Peyer's patch (tissue), 4 donors: Measurements from ENCODE around the gene TMEM117. TPM values are rescaled to one million over a fixed set of nuclear protein-coding genes. Genes with fewer than 3 reads are reported as not detected.

ENCODE experiments used
- DNase-seq, 3 donors: peaks; one replicate each; pipeline ENCODE4 v3.0.0-alpha.2; 2017 to 2019
- H3K27ac ChIP-seq, 4 donors: fragments of 200-600 bp; sonication (generic); one replicate each; pipeline ENCODE4 v1.5.1; 2016 to 2019
- H3K27me3 ChIP-seq, 2 donors: fragments of 200-600 bp; sonication (generic); one replicate each; pipeline ENCODE4 v1.5.1; 2019
- H3K36me3 ChIP-seq, 3 donors: fragments of 200-600 bp; sonication (generic); one replicate each; pipeline ENCODE4 v1.5.1; 2016 to 2019
- H3K4me1 ChIP-seq, 4 donors: fragments of 200-600 bp; sonication (generic); one replicate each; pipeline ENCODE4 v1.5.1; 2016 to 2019
- H3K4me3 ChIP-seq, 4 donors: fragments of 200-600 bp; sonication (generic); 1 replicate in 3 of 4; 2 replicates in 1 of 4; pipeline ENCODE4 v1.5.1; 2016 to 2019; ENCODE audit warnings: mild to moderate bottlenecking in 1 of 4
- H3K9me3 ChIP-seq, 4 donors: fragments of 200-600 bp; sonication (generic); one replicate each; pipeline ENCODE4 v1.5.1; 2016 to 2019; ENCODE audit warnings: mild to moderate bottlenecking in 1 of 4
- POLR2A ChIP-seq, 2 donors: fragments of 450-650 bp; IDR thresholded peaks; one replicate each; pipeline ENCODE4 v1.5.1; 2017; ENCODE audit warnings: antibody characterized with exemption in 2 of 2, mild to moderate bottlenecking in 2 of 2, moderate library complexity in 2 of 2
- total RNA-seq, 4 donors: library from RNA; depleted of rRNA; stranded (reverse); fragments of >200 nt; gene quantifications; one replicate each; pipeline ENCODE4 v1.1.0, GENCODE V29; 2016
- TF ChIP-seq, protein P1 (sequence below), 6 experiments: fragments of 450-650 bp in 4 of 6; fragments of 200-600 bp in 2 of 6; sonication (generic) in 1 of 6; IDR thresholded peaks; one replicate each; pipeline ENCODE4 v1.5.1; 2017 to 2019; ENCODE audit warnings: antibody characterized with exemption in 6 of 6, mild to moderate bottlenecking in 3 of 6, moderate library complexity in 1 of 6

TMEM117 gene
- total RNA-seq, 4 donors from 2014 or later = 10.7 to 60.1 (median 51.9) TPM

DNA sequence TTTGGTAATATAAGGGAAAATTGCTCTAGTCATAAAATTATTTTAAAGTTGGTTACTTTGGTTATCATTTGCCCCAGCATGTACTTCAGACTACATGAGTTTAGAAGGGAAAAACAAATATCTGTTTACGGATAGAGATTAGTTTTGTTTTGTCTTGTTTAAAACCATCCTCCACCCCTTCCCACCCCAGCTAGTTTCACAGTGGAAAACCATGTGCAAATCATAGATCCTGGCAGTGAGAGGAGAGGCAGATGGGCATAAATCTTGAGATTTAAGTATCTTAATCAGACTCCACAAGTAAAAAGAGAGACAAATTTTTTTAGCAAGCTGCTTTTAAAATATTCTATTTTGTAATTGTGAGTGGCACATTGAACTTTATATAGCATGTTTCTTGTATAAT, 424.7 kb downstream of the TMEM117 start:
- no peak overlapping the region for H3K27ac ChIP-seq
- no peak for DNase-seq
- no peaks in the 10 kb centered on the region for H3K9me3 ChIP-seq
- no peaks in the 10 kb centered on the region for H3K4me1 ChIP-seq
- TF ChIP-seq, protein P1, sequence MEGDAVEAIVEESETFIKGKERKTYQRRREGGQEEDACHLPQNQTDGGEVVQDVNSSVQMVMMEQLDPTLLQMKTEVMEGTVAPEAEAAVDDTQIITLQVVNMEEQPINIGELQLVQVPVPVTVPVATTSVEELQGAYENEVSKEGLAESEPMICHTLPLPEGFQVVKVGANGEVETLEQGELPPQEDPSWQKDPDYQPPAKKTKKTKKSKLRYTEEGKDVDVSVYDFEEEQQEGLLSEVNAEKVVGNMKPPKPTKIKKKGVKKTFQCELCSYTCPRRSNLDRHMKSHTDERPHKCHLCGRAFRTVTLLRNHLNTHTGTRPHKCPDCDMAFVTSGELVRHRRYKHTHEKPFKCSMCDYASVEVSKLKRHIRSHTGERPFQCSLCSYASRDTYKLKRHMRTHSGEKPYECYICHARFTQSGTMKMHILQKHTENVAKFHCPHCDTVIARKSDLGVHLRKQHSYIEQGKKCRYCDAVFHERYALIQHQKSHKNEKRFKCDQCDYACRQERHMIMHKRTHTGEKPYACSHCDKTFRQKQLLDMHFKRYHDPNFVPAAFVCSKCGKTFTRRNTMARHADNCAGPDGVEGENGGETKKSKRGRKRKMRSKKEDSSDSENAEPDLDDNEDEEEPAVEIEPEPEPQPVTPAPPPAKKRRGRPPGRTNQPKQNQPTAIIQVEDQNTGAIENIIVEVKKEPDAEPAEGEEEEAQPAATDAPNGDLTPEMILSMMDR (IDR thresholded peaks at IDR 0.05) = no peak
- no peak for TF ChIP-seq POLR2A (IDR thresholded peaks at IDR 0.05)
- H3K4me3 ChIP-seq = no peak overlapping the region
- H3K36me3 ChIP-seq = no peaks in the 10 kb centered on the region
- H3K27me3 ChIP-seq = no peaks in the 10 kb centered on the region

DNA sequence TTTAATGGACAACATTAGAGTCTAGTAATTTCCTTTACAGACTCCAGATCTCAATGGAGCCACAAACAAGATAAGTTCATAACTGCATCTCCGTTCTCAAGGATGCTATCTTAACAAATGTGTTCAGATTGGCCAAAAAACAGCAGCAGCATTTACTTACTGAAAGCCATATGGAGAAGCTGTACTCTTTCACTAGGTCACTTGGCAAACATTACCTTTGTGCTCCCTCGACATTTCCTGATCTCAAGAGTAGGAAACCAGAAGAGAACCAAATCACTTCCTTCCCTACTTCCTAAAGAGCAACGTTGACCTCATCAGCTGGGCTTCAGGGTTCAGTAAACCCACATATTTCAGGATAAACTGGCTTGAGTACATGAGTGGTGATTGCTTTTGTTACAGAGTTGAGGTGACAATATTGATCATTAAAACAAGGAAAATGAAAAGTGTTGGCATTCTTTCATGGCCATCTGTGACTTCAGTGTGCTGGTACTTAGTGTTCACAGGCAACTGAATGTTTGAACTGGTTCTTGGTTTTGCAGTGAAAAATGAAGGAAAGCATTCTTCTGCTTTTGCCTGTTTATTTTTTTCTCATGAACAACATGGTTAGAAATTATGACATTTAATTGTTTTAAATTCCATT, 449.6 kb downstream of the TMEM117 start:
- Histone ChIP-seq H3K9me3 (no peaks in the 10 kb centered on the region), H3K36me3 (no peaks in the 10 kb centered on the region), H3K4me3 (no peak overlapping the region), H3K4me1 (no peaks in the 10 kb centered on the region), H3K27me3 (no peaks in the 10 kb centered on the region), H3K27ac (no peak overlapping the region)
- TF ChIP-seq, protein P1 (IDR thresholded peaks at IDR 0.05) = no peak
- no peak for TF ChIP-seq POLR2A (IDR thresholded peaks at IDR 0.05)
- DNase-seq = no peak

DNA sequence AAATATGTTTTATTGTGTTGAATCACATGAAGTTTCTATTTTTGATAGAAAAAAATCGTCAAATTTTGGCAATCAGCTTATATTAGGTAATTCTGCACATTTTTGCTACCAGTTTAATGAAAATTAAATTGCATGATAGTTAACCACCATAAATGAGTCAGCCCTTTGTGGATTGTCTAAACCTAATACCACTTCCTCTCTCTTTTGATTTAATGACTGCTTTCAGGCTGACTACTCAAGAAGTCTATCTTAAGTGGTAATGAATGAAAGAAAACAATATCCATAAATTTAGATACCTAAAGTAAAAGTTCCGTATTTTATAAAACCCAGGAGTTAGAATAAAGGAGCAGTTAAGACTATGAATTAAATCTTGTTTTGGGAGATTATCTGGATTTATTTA, 450.5 kb downstream of the TMEM117 start:
- no peak for DNase-seq
- H3K4me3 ChIP-seq = no peak overlapping the region
- H3K9me3 ChIP-seq = no peaks in the 10 kb centered on the region
- no peaks in the 10 kb centered on the region for H3K36me3 ChIP-seq
- no peaks in the 10 kb centered on the region for H3K27me3 ChIP-seq
- no peak for TF ChIP-seq POLR2A (IDR thresholded peaks at IDR 0.05)
- TF ChIP-seq, protein P1 (IDR thresholded peaks at IDR 0.05) = no peak
- H3K4me1 ChIP-seq = no peaks in the 10 kb centered on the region
- no peak overlapping the region for H3K27ac ChIP-seq

DNA sequence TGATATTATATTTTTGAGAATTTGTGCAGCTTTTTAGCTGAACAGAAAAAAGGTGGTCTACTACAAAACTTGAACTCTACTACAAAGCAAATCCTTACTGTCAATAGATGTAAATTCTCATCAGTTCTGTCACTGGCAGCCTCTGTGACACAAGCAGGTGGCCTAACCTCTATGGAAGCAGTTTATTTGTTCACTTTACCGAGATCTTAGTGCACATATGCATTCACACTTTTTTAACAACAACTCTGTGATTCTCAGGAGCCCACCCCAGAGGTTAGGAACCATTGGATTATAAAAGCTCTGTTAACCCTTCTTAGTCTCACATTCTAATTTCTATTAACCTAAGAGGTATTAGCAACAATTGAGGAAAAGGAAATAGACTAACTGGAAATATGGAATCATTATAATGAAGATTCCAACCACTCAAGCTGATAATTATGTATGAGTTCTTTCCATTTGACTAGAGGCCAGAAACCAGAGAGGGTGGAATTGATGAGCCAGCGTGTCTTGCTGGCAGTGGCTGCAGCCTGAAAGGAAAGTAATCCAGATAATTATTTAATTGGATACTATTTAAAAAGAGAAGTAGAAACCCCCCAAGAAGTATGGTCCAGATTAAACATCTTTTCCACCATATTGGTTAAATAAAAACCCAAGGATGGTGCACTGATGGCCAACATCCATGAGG, 451.1 kb downstream of the TMEM117 start:
- no peak for DNase-seq
- H3K4me3 ChIP-seq = no peak overlapping the region
- no peaks in the 10 kb centered on the region for H3K36me3 ChIP-seq
- H3K27ac ChIP-seq = no peak overlapping the region
- H3K9me3 ChIP-seq = no peaks in the 10 kb centered on the region
- no peaks in the 10 kb centered on the region for H3K4me1 ChIP-seq
- H3K27me3 ChIP-seq = no peaks in the 10 kb centered on the region
- TF ChIP-seq, protein P1 (IDR thresholded peaks at IDR 0.05) = no peak
- no peak for TF ChIP-seq POLR2A (IDR thresholded peaks at IDR 0.05)

DNA sequence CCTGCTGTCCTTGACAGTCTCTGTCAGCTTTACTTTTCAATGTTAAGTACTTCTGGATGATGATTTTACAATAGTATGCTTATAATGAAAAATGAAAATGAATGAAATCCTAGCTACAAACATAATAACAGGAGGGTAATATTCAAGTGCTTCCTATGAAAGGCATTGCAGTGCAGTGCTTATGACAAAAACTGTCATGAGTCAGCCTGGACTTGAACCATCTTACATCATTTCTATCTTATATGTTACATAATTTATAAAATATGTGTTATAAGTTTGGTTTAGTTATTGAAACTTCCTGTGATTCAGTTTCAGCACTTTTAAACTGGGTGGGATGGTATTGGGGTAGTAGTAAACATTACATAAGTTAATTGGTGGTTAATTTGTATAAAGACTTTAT, 451.7 kb downstream of the TMEM117 start:
- Histone ChIP-seq H3K9me3 (no peaks in the 10 kb centered on the region), H3K4me1 (no peaks in the 10 kb centered on the region), H3K36me3 (no peaks in the 10 kb centered on the region), H3K4me3 (no peak overlapping the region), H3K27me3 (no peaks in the 10 kb centered on the region), H3K27ac (no peak overlapping the region)
- TF ChIP-seq, protein P1 (IDR thresholded peaks at IDR 0.05) = no peak
- no peak for TF ChIP-seq POLR2A (IDR thresholded peaks at IDR 0.05)
- no peak for DNase-seq
